K562 (cell line): ENCODE results near the gene JAG2. TPM values are rescaled to one million over a fixed set of nuclear protein-coding genes. Genes with fewer than 3 reads are reported as not detected.

Experiments
- CC2D1A ChIP-seq: fragments of 450-650 bp; IDR thresholded peaks from 2 replicates; pipeline ENCODE4 v1.6.1; 2017; ENCODE audit warnings: mild to moderate bottlenecking
- CEBPG ChIP-seq, 3 experiments: fragments of 200-800 bp in 1 of 3; sonication (Bioruptor generic) in 1 of 3; sonication (generic) in 1 of 3; formaldehyde crosslinking in 1 of 3; IDR thresholded peaks in 2 of 3; conservative IDR thresholded peaks in 1 of 3; 2 replicates each; pipeline versions ENCODE4 v1.6.1 to v1.8.0; 2016 to 2022; ENCODE audit warnings: missing compliant biosample characterization in 2 of 3, missing genetic modification characterization in 2 of 3, mild to moderate bottlenecking in 1 of 3, missing genetic modification reagents in 1 of 3
- EP300 ChIP-seq: IDR thresholded peaks from 2 replicates; pipeline ENCODE4 v1.6.1; 2012; ENCODE audit warnings: low read length, improper control_type of control experiment
- ETV1 ChIP-seq: fragments of 450-650 bp; conservative IDR thresholded peaks from 2 replicates; pipeline ENCODE4 v1.6.1; 2016; ENCODE audit warnings: missing genetic modification characterization, control low read depth, low read depth, missing compliant biosample characterization
- L3MBTL2 ChIP-seq: fragments of 450-650 bp; IDR thresholded peaks from 2 replicates; pipeline ENCODE4 v1.6.1; 2016; ENCODE audit warnings: mild to moderate bottlenecking, moderate library complexity
- NFRKB ChIP-seq: fragments of 450-650 bp; IDR thresholded peaks from 2 replicates; pipeline ENCODE4 v1.6.1; 2016; ENCODE audit warnings: low read depth
- TAL1 ChIP-seq: fragments of 450-650 bp; IDR thresholded peaks from 2 replicates; pipeline ENCODE4 v1.6.1; 2016; ENCODE audit warnings: mild to moderate bottlenecking
- THRAP3 ChIP-seq: fragments of 450-650 bp; IDR thresholded peaks from 2 replicates; pipeline ENCODE4 v1.6.1; 2016; ENCODE audit warnings: mild to moderate bottlenecking, inconsistent platforms, borderline replicate concordance
- ZBTB7A ChIP-seq: IDR thresholded peaks from 2 replicates; pipeline ENCODE4 v1.6.1; 2011; ENCODE audit warnings: low read depth, mild to moderate bottlenecking, low read length, moderate library complexity, borderline replicate concordance; ENCODE audit not compliant: control insufficient read depth
- ZNF134 ChIP-seq: fragments of 250-450 bp; sonication (Bioruptor Pico); conservative IDR thresholded peaks from 2 replicates; pipeline ENCODE4 v1.4.0; 2020
- ZNF184 ChIP-seq: sonication (generic); formaldehyde crosslinking; IDR thresholded peaks from 2 replicates; pipeline ENCODE4 v1.5.0; 2020; ENCODE audit warnings: missing genetic modification reagents
- ZSCAN29 ChIP-seq: fragments of 450-650 bp; IDR thresholded peaks from 2 replicates; pipeline ENCODE4 v1.6.1; 2017
- polyA plus RNA-seq, 8 experiments: library from polyadenylated mRNA; depleted of rRNA in 4 of 8; stranded (reverse) in 5 of 8; unstranded in 3 of 8; fragments of >200 nt; fragmentation: Nextera tagmentation in 2 of 8; fragmentation: Illumina TruSeq in 1 of 8; extraction: Ambion mirVana in 2 of 8; extraction: Trizol in 1 of 8; gene quantifications; 2 replicates each; pipeline versions ENCODE4 v1.2.1 to v1.2.3, GENCODE V29; 2011 to 2014; ENCODE audit warnings: inconsistent platforms in 1 of 8, missing spikeins in 1 of 8
- total RNA-seq, 7 experiments: library from RNA; depleted of rRNA in 6 of 7; stranded (reverse); fragments of >200 nt in 6 of 7; fragmentation: Illumina TruSeq in 2 of 7; extraction: Trizol in 2 of 7; gene quantifications; 2 replicates each; pipeline versions ENCODE4 v1.2.1 to v1.2.3, GENCODE V29; 2011 to 2021; ENCODE audit warnings: low replicate concordance in 1 of 7
- TF ChIP-seq, protein P1 (sequence below), 2 experiments: IDR thresholded peaks; 2 replicates each; pipeline ENCODE4 v1.6.1; 2011; ENCODE audit warnings: borderline replicate concordance in 1 of 2, control low read depth in 1 of 2, low read depth in 1 of 2, low read length in 1 of 2, mild to moderate bottlenecking in 1 of 2, mixed read lengths in 1 of 2, moderate library complexity in 1 of 2; ENCODE audit not compliant: insufficient read depth in 1 of 2, insufficient read length in 1 of 2, poor library complexity in 1 of 2, severe bottlenecking in 1 of 2; ENCODE audit errors: extremely low read depth in 1 of 2
- TF ChIP-seq, protein P2 (sequence below): sonication (generic); formaldehyde crosslinking; IDR thresholded peaks from 2 replicates; pipeline ENCODE4 v1.8.0; 2022; ENCODE audit warnings: mild to moderate bottlenecking, low read depth, missing genetic modification reagents
- TF ChIP-seq, protein P3 (sequence below): fragments of 450-650 bp; IDR thresholded peaks from 2 replicates; pipeline ENCODE4 v1.6.1; 2017; ENCODE audit warnings: mild to moderate bottlenecking, moderate library complexity
- TF ChIP-seq, protein P4 (sequence below): fragments of 450-650 bp; conservative IDR thresholded peaks from 2 replicates; pipeline ENCODE4 v1.6.1; 2016; ENCODE audit warnings: missing genetic modification characterization, low read depth, mild to moderate bottlenecking, control low read depth, missing compliant biosample characterization
- TF ChIP-seq, protein P5 (sequence below): fragments of 450-650 bp; IDR thresholded peaks from one replicate; pipeline ENCODE4 v1.6.1; 2018; ENCODE audit warnings: mild to moderate bottlenecking, moderate library complexity; ENCODE audit not compliant: partially characterized antibody
- TF ChIP-seq, protein P6 (sequence below): fragments of 200-400 bp; formaldehyde crosslinking; IDR thresholded peaks from 2 replicates; pipeline ENCODE4 v1.6.1; 2017; ENCODE audit warnings: mild to moderate bottlenecking, low read depth, low read length, moderate library complexity

Gene JAG2
- total and polyA plus RNA-seq, 9 of the 15 experiments (the other 6 are each of a cell fraction or from before 2014, with no cell fraction given), result 0.25 to 48.4 (median 8.6) TPM

DNA sequence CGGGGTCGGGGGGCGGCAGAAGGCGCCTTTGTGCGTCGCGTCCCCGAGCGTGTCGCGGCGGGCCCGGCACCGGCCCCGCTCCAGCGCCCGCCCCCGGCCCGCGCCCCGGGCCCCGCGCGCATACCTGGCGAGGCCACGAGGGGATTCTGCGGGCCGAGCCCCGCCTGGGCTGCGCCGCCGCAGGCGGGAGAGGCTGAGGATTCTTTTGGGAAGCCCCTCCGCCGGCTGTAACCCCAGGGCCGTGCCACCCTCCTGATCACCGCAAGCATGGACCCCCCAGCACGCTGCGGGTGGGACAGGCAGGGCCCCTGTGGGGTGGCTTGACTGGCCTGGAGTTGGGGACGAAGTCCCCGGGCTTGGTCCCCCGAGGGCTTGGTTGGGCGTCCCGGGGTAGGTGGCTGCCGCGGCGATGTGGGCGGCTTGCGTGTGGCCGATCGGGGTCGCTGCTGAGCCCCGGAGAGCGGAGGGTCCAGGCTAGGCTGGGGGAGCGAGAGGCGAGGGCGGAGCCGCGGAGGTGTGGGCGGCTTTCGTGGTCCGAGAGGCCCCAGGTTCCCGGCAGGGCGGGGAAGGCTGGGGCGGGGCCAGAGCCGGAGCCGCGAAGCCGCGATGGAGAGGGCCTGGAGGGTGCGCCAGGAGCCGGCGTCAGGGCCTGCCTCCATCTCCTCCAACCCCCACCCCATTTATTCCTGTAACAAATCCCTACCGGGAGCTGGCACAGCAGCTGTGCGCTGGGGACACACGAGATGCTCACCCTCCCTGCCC, 75.0 kb downstream of the JAG2 start (continued):
- TF ChIP-seq, protein P1, sequence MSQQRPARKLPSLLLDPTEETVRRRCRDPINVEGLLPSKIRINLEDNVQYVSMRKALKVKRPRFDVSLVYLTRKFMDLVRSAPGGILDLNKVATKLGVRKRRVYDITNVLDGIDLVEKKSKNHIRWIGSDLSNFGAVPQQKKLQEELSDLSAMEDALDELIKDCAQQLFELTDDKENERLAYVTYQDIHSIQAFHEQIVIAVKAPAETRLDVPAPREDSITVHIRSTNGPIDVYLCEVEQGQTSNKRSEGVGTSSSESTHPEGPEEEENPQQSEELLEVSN (IDR thresholded peaks at IDR 0.05; ENCODE audit: borderline replicate concordance in 1 of 2, extremely low read depth in 1 of 2, insufficient read depth in 1 of 2, insufficient read length in 1 of 2, low read depth in 1 of 2, low read length in 1 of 2, poor library complexity in 1 of 2, severe bottlenecking in 1 of 2), result peak; percentile 9 to 55
- TF ChIP-seq ZSCAN29, result no peak
- peak; percentile 60 for TF ChIP-seq L3MBTL2
- peak; percentile 73; the same call in 1 of the 2 replicates for TF ChIP-seq ZBTB7A
- TF ChIP-seq, protein P2, sequence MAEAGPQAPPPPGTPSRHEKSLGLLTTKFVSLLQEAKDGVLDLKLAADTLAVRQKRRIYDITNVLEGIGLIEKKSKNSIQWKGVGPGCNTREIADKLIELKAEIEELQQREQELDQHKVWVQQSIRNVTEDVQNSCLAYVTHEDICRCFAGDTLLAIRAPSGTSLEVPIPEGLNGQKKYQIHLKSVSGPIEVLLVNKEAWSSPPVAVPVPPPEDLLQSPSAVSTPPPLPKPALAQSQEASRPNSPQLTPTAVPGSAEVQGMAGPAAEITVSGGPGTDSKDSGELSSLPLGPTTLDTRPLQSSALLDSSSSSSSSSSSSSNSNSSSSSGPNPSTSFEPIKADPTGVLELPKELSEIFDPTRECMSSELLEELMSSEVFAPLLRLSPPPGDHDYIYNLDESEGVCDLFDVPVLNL (CRISPR knock-in tag), result no peak
- no peak for TF ChIP-seq CC2D1A
- TF ChIP-seq CEBPG (CRISPR knock-in tag; IDR thresholded peaks at IDR 0.05), result no peak
- TF ChIP-seq CEBPG (tag; conservative IDR thresholded peaks at IDR 0.05 in 1 of 2, IDR thresholded peaks at IDR 0.05 in 1 of 2), result no peak
- TF ChIP-seq ZNF134 (CRISPR knock-in tag), result no peak
- TF ChIP-seq NFRKB, result no peak
- TF ChIP-seq ETV1, result no peak
- no peak for TF ChIP-seq TAL1
- TF ChIP-seq EP300, result no peak
- TF ChIP-seq, protein P3, sequence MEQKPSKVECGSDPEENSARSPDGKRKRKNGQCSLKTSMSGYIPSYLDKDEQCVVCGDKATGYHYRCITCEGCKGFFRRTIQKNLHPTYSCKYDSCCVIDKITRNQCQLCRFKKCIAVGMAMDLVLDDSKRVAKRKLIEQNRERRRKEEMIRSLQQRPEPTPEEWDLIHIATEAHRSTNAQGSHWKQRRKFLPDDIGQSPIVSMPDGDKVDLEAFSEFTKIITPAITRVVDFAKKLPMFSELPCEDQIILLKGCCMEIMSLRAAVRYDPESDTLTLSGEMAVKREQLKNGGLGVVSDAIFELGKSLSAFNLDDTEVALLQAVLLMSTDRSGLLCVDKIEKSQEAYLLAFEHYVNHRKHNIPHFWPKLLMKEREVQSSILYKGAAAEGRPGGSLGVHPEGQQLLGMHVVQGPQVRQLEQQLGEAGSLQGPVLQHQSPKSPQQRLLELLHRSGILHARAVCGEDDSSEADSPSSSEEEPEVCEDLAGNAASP, result no peak
- TF ChIP-seq, protein P4, sequence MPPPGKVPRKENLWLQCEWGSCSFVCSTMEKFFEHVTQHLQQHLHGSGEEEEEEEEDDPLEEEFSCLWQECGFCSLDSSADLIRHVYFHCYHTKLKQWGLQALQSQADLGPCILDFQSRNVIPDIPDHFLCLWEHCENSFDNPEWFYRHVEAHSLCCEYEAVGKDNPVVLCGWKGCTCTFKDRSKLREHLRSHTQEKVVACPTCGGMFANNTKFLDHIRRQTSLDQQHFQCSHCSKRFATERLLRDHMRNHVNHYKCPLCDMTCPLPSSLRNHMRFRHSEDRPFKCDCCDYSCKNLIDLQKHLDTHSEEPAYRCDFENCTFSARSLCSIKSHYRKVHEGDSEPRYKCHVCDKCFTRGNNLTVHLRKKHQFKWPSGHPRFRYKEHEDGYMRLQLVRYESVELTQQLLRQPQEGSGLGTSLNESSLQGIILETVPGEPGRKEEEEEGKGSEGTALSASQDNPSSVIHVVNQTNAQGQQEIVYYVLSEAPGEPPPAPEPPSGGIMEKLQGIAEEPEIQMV (tag), result no peak
- TF ChIP-seq THRAP3, result no peak
- TF ChIP-seq ZNF184, result no peak
- TF ChIP-seq, protein P5, sequence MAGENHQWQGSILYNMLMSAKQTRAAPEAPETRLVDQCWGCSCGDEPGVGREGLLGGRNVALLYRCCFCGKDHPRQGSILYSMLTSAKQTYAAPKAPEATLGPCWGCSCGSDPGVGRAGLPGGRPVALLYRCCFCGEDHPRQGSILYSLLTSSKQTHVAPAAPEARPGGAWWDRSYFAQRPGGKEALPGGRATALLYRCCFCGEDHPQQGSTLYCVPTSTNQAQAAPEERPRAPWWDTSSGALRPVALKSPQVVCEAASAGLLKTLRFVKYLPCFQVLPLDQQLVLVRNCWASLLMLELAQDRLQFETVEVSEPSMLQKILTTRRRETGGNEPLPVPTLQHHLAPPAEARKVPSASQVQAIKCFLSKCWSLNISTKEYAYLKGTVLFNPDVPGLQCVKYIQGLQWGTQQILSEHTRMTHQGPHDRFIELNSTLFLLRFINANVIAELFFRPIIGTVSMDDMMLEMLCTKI, result no peak
- TF ChIP-seq, protein P6, sequence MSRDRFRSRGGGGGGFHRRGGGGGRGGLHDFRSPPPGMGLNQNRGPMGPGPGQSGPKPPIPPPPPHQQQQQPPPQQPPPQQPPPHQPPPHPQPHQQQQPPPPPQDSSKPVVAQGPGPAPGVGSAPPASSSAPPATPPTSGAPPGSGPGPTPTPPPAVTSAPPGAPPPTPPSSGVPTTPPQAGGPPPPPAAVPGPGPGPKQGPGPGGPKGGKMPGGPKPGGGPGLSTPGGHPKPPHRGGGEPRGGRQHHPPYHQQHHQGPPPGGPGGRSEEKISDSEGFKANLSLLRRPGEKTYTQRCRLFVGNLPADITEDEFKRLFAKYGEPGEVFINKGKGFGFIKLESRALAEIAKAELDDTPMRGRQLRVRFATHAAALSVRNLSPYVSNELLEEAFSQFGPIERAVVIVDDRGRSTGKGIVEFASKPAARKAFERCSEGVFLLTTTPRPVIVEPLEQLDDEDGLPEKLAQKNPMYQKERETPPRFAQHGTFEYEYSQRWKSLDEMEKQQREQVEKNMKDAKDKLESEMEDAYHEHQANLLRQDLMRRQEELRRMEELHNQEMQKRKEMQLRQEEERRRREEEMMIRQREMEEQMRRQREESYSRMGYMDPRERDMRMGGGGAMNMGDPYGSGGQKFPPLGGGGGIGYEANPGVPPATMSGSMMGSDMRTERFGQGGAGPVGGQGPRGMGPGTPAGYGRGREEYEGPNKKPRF, result no peak
